ENCODE results near the gene ACSS1.

The ACSS1 gene

GRCh38 chr20:25041813-25042530 is 16.0 kb downstream of the ACSS1 start:
- no peak overlapping the region for H3K4me3 ChIP-seq (replicated peaks; ENCODE audit: low read depth, low read length)
- no peak for DNase-seq (ENCODE audit: low read depth)
- TF ChIP-seq CTCF (IDR thresholded peaks at IDR 0.05; ENCODE audit: low read length, missing control alignments) = no peak

- peak; percentile 85 for DNase-seq (ENCODE audit: low read depth)
These were observed 17.5 kb downstream of the ACSS1 start for GRCh38 chr20:25040438-25040831.

GRCh38 chr20:25039697-25040437 is 18.1 kb downstream of the ACSS1 start:
- H3K4me3 ChIP-seq (replicated peaks; ENCODE audit: low read depth, low read length) = no peak overlapping the region
- DNase-seq (ENCODE audit: low read depth) = peak; percentile 91
- TF ChIP-seq CTCF (IDR thresholded peaks at IDR 0.05; ENCODE audit: low read length, missing control alignments) = no peak

More at GRCh38 chr20:25040438-25040831, 17.5 kb downstream of the ACSS1 start:
- TF ChIP-seq CTCF (IDR thresholded peaks at IDR 0.05; ENCODE audit: low read length, missing control alignments) = no peak
- H3K4me3 ChIP-seq (replicated peaks; ENCODE audit: low read depth, low read length) = no peak overlapping the region

GRCh38 chr20:25038591-25039015 is 19.3 kb downstream of the ACSS1 start:
- H3K4me3 ChIP-seq (replicated peaks; ENCODE audit: low read depth, low read length) = no peak overlapping the region
- no peak for TF ChIP-seq CTCF (IDR thresholded peaks at IDR 0.05; ENCODE audit: low read length, missing control alignments)
- DNase-seq (ENCODE audit: low read depth) = no peak

GRCh38 chr20:25038103-25038410 is 19.9 kb downstream of the ACSS1 start:
- no peak for DNase-seq (ENCODE audit: low read depth)
- no peak for TF ChIP-seq CTCF (IDR thresholded peaks at IDR 0.05; ENCODE audit: low read length, missing control alignments)
- H3K4me3 ChIP-seq (replicated peaks; ENCODE audit: low read depth, low read length) = no peak overlapping the region

- TF ChIP-seq CTCF (IDR thresholded peaks at IDR 0.05; ENCODE audit: low read length, missing control alignments) = no peak
- no peak overlapping the region for H3K4me3 ChIP-seq (replicated peaks; ENCODE audit: low read depth, low read length)
- DNase-seq (ENCODE audit: low read depth) = no peak
These were observed 20.4 kb downstream of the ACSS1 start for GRCh38 chr20:25037288-25038102.

Measured in fibroblast of pulmonary artery (primary cell).